ENCODE results near the gene PLEKHA1. TPM values are rescaled to one million over a fixed set of nuclear protein-coding genes. Genes with fewer than 3 reads are reported as not detected.

Gene PLEKHA1
- total RNA-seq, 2 donors from 2014 or later: 14.2 to 26.5 TPM

DNA sequence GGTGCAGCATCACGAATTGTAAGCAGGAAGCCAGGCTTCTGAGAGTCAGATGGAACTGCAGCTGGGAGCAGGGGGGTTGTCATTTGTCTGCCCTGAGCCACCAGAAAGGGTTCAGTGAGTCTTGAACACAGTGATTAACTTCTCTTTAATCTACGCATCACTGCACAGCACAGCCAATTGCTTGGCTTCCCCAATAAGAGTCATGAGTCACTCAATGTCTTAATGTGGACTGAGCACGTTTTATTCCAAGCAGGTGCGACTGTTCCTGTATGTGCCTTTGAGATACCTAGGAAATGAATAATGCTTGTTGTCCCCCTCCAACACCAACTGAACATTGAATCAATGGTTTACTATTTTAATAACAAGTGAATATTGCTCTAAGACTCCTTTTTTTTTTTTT, 26.0 kb upstream of the PLEKHA1 start:
- Histone ChIP-seq H3K4me3 (no peak overlapping the region), H3K4me1 (no peaks in the 10 kb centered on the region), H3K27me3 (no peaks in the 10 kb centered on the region), H3K36me3 (replicated peaks in 1 of 2; ENCODE audit: insufficient read depth in 1 of 2, low read depth in 2 of 2) (no peaks in the 10 kb centered on the region), H3K27ac (no peak overlapping the region), H3K9me3 (no peaks in the 10 kb centered on the region)
- intact Hi-C loops (cut with DNase I): no loop called here
- WGBS, 2 donors: 75 to 81% methylated on average over 4 of the region's 4 CpGs
- TF ChIP-seq, protein P1, sequence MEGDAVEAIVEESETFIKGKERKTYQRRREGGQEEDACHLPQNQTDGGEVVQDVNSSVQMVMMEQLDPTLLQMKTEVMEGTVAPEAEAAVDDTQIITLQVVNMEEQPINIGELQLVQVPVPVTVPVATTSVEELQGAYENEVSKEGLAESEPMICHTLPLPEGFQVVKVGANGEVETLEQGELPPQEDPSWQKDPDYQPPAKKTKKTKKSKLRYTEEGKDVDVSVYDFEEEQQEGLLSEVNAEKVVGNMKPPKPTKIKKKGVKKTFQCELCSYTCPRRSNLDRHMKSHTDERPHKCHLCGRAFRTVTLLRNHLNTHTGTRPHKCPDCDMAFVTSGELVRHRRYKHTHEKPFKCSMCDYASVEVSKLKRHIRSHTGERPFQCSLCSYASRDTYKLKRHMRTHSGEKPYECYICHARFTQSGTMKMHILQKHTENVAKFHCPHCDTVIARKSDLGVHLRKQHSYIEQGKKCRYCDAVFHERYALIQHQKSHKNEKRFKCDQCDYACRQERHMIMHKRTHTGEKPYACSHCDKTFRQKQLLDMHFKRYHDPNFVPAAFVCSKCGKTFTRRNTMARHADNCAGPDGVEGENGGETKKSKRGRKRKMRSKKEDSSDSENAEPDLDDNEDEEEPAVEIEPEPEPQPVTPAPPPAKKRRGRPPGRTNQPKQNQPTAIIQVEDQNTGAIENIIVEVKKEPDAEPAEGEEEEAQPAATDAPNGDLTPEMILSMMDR (IDR thresholded peaks at IDR 0.05): no peak
- no peak for TF ChIP-seq POLR2A (IDR thresholded peaks at IDR 0.05)
- DNase-seq: no peak
- ATAC-seq: no peak

DNA sequence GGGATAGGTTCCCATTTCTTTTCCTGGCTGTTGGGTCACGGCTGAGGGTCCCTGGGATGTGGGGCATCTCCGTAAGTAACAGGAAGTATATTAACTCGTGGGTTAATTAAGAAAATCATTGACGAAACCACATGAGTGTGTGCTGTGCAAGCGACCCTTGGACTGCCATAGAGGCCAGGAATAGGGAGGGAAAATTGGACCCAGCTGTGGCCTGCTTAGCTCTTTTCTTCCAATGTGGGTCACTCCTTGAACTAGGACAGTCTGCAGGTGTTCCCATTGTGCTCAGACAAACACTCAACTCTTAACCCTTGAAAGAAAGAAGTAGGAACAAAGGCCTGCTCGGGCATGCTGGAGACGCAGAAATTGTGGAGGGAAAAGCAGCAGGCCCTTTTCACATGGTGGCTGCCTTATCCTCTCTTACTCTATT, 25.6 kb upstream of the PLEKHA1 start:
- Histone ChIP-seq H3K9me3 (no peaks in the 10 kb centered on the region), H3K4me3 (no peak overlapping the region), H3K27me3 (no peaks in the 10 kb centered on the region), H3K36me3 (replicated peaks in 1 of 2; ENCODE audit: insufficient read depth in 1 of 2, low read depth in 2 of 2) (no peaks in the 10 kb centered on the region), H3K4me1 (no peaks in the 10 kb centered on the region), H3K27ac (no peak overlapping the region)
- intact Hi-C loops (cut with DNase I): no loop called here
- DNase-seq (no peak), ATAC-seq (no peak)
- no peak for TF ChIP-seq POLR2A (IDR thresholded peaks at IDR 0.05)
- TF ChIP-seq, protein P1 (IDR thresholded peaks at IDR 0.05): no peak
- 71 to 75% methylated on average over 7 of the region's 7 CpGs for whole genome bisulfite sequencing, 2 donors

DNA sequence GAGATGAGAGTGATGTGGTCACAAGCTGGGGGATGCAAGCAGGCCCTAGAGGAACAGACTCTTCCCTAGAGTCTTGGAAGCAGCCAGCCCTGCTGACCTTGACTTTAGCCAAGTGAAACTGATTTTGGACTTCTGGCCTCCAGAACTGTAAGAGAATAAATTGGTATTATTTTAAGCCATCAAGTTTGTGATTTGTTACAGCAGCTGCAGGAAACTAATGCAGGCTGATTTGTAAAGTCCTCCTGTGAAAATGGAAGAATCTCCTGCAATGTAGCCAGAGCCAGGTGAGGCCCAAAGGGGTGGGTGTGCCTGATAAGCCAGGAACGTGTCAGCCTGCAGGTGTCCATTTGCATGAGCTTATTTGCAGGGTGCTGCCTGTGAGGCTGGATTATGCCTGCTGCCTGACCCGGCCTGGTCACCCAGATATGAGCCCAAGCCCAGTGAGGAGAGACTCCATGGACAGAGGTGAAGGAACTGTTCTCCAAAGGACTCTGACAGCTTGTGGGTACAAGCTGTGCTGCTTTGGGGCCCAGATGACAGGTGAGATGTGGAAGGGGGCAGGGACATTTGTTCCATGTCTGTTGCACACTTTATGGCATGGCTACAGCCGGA, 24.6 kb upstream of the PLEKHA1 start:
- Histone ChIP-seq H3K4me3 (no peak overlapping the region), H3K36me3 (replicated peaks in 1 of 2; ENCODE audit: insufficient read depth in 1 of 2, low read depth in 2 of 2) (no peaks in the 10 kb centered on the region), H3K4me1 (no peaks in the 10 kb centered on the region), H3K9me3 (no peaks in the 10 kb centered on the region), H3K27me3 (no peaks in the 10 kb centered on the region), H3K27ac (no peak overlapping the region)
- DNase-seq (no peak), ATAC-seq (no peak)
- intact Hi-C loops (cut with DNase I): no loop called here
- no peak for TF ChIP-seq POLR2A (IDR thresholded peaks at IDR 0.05)
- TF ChIP-seq, protein P1 (IDR thresholded peaks at IDR 0.05): no peak
- 56 to 59% methylated on average over 1 to 3 of the region's 3 CpGs for WGBS, 2 donors

DNA sequence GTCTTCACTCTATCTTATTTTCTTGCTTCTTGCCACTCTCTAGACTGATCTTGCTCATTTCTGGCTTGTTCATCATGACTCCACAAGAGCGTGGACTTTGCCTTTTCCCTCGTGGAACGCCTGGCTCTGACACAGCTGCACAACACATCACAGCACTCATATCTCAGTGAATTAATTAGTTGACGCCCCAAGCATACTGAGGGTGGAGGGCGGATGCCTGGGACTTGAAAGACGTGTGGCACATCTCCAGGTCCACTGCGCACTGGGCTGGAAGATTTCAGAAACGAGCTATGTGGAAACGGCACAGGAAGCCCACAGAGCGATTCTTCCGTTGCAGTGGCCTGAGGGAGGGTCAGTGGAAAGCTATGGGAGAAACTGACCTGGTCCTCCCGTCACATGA, 23.6 kb upstream of the PLEKHA1 start:
- Histone ChIP-seq H3K36me3 (replicated peaks in 1 of 2; ENCODE audit: insufficient read depth in 1 of 2, low read depth in 2 of 2) (no peaks in the 10 kb centered on the region), H3K4me1 (no peaks in the 10 kb centered on the region), H3K9me3 (no peaks in the 10 kb centered on the region), H3K4me3 (no peak overlapping the region), H3K27ac (no peak overlapping the region), H3K27me3 (no peaks in the 10 kb centered on the region)
- TF ChIP-seq, protein P1 (IDR thresholded peaks at IDR 0.05): no peak
- TF ChIP-seq POLR2A (IDR thresholded peaks at IDR 0.05): no peak
- DNase-seq (no peak), ATAC-seq (no peak)
- intact Hi-C loops (cut with DNase I): no loop called here
- WGBS, 2 donors: 66 to 74% methylated on average over 12 of the region's 12 CpGs

DNA sequence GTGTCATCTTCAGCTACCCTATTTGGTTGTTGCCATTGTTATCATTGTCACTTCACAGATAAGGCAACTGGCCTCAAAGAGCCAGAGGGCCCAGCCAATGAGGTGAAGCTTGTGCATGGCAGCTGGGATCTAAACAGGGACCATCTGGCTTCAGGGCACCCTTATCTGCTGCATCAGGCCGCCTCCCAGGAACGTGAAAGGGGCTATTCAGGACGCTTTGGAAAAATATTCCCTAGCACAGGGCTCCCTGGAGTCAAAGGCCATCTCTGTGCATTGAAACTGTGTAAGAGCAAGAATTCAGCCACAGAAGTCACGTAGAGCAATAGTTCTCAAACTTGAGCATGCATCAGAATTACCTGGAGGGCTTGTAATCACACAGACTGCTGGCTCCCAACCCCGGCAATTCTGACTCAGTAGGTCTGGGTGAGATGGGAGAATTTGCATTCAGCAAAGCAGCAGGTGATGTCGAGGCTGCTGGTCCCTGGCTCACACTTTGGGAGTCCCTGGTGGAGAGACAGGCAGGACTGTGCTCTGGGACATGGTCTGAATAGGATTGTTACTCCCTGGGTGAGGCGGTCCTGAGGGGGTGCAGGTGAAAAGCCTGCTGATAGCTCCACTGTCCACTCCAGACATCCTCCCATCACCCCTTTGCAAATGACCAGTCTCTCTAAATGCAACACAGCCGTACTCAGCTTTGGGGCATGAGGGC, 21.5 kb upstream of the PLEKHA1 start:
- WGBS, 2 donors: 55 to 65% methylated on average over 8 of the region's 8 CpGs
- no peak overlapping the region for H3K4me3 ChIP-seq

More for the DNA sequence above, 21.5 kb upstream of the PLEKHA1 start:
- DNase-seq: no peak
- TF ChIP-seq, protein P1 (IDR thresholded peaks at IDR 0.05): no peak
- no peak for TF ChIP-seq POLR2A (IDR thresholded peaks at IDR 0.05)
- Histone ChIP-seq H3K27ac (no peak overlapping the region), H3K27me3 (no peaks in the 10 kb centered on the region), H3K36me3 (replicated peaks in 1 of 2; ENCODE audit: insufficient read depth in 1 of 2, low read depth in 2 of 2) (no peaks in the 10 kb centered on the region), H3K9me3 (no peaks in the 10 kb centered on the region), H3K4me1 (no peaks in the 10 kb centered on the region)
- no peak for ATAC-seq
- intact Hi-C loops (cut with DNase I): no loop called here
